HuH-7 (cell line): ENCODE results near the gene BCAS3.
A peak's percentile ranks its signal among the peaks of the same experiment; 100 is the strongest.

Experiments used
- DNase-seq: peaks from one replicate; pipeline ENCODE4 v3.0.0; 2011; ENCODE audit warnings: low spot score

Gene BCAS3

DNA sequence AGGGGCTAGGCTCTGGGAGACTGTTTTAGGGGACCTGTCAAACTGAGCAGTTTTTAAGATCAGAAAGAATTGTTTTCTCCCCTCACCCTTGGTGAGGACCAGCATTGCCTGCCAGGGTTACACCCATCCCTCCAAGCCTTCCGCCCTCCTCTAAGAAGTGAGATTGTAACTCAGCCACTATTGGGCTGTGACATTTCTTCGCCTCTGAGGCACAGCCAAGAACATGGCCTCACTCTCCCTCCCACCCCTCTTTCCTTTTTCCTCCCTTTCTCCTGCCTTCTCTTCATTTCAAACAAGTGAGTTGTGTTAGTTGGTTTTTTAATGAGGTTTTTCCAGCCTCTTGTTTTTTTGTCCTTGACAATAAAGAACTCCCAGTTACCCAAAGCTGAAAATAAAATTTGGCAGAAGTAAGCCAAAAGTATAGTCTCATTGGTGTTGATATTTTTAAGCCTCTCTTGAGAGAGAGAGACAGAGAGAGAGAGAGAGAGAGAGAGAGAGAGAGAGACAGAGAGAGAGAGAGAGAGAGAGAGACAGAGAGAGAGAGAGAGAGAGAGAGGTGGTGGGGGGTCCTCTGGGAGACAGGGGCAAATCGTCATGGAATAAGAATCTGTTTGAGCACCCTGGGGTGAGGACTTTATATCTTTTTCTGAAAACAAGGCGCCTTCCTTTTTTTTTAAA lies 644.8 kb downstream of the BCAS3 start:
- DNase-seq, result no peak

DNA sequence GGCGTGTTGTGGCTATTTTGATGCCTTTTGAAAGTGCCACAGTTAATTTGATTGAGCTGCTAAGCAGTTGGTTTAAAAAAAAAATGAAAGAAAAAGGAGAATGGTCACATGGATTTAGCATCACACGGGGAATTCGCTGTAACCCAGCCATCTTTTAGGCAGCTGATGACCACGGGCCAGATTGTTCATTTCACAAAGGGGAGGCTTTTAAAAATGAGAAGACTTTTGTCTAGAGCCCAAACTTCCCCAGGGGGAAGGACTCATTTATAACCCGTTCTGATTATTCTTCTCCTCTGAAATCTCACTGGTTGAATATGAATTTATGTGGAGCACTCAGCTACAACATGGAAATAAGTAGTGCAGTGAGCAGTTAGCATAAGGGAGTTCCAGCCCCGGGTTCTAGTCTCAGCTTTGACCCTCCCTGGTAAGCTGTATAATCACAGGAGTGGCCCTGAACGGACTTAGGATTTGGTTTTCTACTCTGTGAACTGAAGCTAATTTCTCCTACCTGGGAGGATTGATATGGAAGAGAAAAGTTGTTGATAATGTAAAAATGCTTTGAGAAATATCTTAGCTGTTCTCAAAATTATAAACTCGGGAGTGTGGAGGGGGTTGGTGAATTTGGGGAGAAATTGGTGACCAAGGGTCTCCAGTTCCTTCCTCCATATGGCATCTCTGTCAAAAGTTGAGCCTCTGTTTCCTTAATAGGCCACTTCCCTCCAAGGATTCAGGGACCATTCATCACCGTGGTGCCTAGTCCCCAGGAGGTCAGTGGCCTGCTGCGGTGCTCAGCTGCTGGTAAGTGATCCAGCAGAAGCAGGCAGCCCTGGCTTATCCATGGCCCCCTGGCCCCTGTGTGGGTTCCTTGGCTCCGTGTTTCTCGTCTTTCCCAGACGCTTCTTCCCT lies 645.6 kb downstream of the BCAS3 start:
- no peak for DNase-seq

DNA sequence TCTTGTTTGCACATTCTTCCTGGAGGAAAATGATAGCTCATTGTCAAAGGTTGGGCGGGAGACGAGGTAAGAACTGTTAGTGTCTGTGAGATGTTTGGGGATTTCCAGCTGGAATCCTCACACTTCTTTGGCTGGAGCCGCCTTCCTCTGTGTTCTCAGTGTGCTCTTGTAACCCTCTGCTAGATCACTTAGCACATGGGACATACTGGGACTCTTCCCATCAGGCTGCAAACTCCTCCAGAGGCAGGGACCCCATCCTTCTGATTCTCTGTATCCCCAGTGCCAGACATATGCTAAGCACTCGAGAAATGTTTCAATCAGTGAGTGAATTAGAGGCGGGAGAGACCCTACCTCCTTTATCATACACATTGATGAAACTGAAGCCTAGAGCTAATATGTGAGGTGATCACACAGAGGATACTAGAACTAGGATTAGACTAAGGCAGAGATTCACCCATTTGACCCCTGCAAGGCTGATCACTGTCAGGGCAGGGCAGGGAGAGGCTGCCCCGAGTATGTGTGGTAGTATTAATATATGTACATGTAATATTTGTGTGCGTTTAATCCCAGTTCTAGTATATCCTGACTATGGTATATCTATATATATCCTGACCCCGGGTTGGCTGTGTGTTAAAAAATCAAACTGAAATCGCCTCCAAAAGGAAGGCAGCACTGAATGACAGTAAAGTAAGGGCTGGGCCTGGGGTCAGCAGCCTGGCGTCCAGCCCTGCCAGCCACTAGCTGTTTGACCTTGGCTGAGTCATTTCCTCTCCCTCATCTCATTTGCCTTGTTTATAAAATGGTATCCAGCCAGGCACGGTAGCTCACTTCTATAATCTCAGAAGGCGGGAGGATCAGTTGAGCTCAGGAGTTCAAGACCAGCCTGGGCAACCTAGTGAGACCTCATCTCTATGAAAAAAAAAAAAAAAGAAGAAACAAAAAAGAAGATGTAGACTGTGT lies 646.5 kb downstream of the BCAS3 start:
- no peak for DNase-seq

DNA sequence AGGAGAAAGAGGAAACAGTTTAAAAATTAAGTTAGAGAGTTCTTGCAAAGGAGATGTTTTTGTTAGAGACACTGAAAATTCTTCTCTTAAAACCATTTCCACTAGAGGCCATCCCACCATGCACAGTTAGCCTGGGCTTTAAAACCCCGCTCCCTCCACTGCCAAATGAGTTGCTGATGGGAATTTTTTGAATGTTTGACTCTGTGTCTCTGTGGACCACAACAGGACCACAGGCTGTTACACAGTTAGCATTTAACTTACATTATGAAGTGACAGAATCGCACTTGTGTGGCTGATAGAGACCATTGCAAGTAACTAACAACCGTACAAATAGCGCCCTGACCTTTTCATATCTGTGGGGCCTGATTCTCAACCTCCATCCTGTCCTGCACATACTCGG lies 647.3 kb downstream of the BCAS3 start:
- no peak for DNase-seq

DNA sequence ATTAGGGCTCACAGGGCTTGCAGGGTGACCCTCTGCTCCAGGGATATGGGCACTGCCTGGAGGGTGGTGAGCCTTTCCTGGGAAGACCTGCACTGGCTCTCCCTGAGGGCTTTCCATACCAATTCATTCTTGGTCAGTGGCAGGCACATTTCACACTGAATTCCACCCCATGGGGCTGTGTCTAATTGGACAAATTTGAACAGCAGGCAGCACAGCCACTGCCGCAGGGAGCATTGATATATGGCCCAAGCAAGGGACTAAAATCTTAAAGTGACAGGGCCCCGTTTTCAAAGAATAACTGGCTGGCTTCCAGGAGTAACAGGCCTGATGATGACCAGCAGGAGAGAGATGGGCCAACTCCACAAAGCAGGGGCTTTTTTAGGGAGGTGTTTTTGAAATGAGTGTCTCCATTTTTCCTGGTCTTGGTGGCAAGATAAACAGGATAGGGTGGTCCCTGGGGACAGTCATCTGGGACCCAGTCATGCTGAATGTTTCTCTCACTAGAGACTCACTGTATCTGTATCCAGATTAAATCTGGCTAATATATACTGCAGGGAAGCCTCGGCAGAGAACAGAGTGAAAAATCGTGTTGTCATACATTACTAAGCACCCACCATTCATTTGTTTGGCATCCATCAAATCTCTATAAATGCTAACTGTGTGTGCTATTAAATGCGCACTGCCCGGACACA lies 647.9 kb downstream of the BCAS3 start:
- no peak for DNase-seq

DNA sequence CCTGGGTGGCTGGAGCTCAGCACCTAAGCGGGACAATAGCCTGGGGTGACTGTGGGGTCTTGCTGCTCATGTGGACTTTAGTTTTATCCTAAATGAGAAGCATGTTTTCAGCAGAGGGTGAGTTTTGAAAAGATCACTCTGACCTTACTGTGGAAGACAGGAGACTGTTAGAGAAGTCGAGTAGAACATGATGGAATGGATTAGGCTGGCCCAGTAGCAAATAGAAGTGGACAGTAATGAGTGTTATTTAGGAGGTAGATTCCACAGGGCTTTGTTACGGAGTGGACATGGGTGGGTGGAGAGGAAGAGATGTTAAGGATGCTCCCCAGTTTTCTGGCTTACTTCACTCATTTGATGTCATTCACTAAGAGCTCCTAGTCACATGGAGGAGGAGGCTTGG lies 648.7 kb downstream of the BCAS3 start:
- no peak for DNase-seq

DNA sequence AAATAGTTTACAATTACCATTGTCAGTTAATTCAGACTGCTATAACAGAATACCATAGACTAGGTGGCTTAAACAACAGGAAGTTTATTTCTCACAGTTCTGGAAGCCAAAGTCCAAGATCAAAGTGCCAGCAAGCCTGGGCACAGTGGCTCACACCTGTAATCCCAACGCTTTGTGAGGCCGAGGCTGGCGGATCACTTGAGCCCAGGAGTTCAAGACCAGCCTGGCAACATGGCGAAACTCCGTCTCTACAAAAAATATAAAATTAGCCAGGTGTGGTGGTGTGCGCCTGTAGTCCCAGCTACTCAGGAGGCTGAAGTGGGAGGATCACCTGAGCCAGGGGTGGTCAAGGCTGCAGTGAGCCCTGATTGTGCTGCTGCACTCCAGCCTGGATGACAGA lies 650.7 kb downstream of the BCAS3 start:
- no peak for DNase-seq

DNA sequence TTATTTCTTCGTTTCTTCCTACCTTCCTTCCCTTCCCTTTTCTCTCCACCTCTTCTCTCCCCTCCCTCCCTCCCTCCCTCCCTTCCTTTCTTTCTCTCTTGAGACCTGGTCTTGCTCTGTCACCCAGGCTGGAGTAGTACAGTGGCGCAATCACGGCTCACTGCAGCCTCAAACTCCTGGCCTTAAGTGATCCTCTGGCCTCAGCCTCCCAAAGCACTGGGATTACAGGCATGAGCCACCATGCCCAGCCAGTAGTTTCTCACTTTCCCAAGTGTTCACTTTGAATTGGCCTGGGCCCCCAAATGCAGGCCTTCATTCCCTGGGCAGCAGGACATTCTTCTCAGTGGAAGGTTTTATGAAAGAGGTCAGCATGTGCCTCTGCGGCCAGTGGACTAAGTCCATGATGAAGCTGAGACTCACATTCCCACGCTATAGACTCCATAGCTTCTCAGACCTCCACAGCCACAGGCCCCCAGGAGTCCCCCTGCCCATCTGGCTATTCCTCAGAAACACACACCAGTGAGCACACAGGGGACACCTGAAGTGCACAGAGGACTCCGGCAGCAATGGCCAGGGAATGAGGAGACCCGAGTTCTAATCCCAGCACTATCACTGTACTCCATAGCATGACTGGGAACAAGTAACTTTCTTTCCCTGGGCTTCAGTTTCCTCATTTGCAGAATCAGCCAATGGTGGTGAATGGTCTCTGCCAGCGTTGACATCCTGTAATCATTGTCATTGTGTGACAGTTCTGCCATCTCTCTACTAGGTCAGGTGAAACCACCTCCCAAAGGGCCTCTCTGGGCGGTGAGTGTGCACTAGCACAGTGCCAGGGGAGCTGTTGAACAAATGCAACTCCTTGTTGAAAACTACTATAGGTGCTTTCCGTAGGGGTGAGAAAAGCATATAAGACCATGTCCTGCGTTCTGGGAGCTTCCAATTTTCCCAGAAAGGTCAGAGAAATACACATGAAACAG lies 652.8 kb downstream of the BCAS3 start:
- DNase-seq, result no peak

DNA sequence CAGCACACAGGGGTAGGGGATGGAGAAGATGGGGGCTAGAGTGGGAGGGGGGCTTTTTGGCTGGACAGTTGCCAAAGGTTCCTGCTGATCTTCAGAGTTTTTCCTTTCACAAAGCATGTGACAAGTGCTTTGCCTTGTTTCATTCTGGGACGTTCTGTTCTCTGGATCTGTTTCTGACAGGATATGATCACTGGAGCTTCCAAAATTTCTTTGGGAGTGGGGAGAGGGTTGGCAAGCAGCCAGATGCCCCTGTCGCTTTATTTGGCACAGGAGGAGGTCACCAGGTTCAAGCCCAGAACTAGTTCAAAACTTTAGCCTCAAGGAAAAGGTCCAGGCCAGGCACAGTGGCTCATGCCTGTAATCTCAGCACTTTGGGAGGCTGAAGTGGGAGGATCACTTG lies 653.5 kb downstream of the BCAS3 start:
- no peak for DNase-seq

DNA sequence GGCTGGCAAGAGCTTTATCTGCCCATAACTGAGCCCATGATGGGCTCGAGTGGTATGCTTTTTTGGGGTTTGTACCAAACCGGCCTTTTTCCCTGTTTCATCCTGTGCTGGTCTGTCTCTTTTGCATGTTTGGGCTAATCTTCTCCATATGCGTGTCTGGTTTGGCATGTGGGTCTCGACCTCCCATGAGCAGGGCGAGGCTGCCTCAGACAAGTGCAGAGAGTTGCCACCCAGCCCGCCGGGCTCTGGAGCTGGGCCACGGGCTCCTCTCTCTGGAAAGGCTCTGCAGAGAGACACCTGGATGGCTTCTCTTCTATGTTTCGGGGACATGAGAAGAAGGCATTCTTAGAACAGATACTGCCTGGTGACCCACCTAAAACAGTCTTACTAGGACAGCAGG lies 654.2 kb downstream of the BCAS3 start:
- no peak for DNase-seq

DNA sequence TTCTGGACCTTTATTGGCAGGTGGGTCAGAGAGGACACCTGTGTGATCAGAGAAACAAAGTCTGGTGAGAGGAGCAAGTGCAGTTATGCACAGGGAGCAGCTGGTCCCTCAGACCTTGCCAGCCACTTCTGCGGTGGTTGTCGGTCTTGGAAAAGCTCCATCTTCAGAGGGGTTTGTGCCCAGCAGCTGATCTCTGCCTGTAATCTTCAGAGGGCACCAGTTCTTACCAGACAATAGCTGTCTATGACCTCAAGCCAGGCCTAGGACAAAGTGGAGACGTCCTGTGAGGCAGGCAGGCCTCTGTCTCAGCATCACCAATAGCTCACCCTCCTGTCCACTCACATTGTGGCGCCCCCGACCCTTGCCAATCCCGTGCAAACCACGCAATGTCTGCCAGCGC lies 655.5 kb downstream of the BCAS3 start:
- DNase-seq, result no peak

DNA sequence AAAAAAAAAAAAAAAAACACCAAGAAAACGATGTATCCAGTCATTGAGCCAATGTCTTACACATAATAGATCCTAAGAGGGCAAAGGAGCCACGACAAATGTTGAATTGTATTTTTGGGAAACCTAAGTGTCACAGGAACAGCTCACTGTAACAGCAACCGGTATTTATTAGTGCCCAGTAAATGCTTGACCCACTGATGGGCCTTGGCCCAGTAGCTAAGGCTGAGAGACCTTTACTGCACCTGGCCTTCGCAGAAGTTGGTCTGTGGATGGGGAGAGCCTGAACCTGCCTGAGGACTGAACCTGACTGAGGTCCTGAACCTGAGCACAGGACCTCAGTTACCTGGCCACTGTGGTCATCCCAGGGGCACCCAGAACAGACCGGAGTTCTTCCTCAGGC lies 657.0 kb downstream of the BCAS3 start:
- no peak for DNase-seq

DNA sequence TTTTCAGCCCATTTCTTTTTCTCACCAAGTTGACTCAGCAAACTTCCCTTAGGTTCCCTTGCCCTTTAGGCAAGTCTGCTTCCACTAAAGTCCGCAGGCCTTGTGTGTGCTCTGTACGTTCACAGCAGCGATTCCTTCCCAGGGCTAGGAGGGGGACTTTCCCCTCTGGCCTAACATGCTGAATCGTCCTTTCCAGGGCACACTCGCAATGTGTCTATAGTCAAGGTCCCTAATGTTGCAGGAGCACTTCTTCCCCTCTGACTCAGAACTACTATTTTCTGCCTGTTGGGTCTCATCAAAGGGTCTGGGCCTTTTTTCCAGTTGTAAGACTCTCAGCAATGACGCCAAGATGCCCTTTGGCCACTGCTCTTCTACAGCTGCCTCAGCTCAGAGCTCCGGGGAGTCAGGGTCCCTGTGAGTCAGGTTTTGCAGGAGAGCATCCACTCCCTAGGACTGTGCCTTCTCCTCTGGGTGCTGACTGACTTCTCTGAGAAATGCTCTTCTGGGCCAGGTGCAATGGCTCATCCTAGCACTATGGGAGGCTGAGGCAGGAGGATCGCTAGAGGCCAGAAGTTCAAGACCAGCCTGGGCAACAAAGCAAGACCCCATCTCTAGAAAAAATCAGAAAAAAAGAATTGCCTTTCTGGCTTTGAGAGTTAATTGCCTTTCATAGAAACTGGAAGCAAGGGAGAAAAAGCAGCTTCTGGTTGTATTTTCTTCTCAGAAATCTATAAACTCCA lies 657.6 kb downstream of the BCAS3 start:
- no peak for DNase-seq

DNA sequence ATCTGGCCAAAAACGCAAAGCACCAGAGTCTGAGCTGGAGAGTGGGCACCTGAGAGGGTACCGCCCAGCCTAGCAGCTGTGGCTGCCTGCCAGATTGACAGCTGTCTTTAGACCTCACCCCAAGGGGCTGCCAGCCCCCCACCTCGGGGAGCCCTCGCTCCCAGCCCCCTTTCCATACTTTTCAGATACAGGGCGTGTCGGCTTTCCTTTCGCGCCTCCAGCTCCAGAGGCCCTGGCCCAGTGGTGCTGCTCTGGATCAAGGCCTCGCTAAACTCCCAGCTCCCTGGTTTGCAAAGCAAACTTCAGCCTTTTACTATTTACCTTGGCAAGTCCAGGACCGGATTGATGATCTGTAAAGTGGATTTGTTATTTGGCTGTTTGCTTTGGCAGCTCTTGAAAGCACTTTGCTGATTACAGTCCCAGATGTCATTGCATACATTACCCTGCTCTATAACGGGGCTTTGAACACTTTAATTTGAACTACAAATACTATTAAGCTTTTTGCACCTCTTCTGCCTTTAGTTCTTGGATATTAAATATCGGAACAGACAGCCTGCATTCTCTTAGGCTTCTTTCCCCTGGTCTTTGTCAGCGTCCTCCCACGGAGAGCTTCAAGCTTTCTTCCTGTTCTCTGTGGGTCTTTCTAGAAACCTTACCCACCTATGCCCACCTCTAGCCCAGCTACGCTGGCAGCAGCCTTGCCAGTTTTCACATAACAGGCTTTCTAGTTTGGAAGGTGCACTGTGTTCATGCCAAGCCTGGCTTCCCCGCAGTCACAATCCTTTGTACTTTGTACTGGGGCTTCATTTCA lies 658.4 kb downstream of the BCAS3 start:
- DNase-seq, result peak; percentile 65

DNA sequence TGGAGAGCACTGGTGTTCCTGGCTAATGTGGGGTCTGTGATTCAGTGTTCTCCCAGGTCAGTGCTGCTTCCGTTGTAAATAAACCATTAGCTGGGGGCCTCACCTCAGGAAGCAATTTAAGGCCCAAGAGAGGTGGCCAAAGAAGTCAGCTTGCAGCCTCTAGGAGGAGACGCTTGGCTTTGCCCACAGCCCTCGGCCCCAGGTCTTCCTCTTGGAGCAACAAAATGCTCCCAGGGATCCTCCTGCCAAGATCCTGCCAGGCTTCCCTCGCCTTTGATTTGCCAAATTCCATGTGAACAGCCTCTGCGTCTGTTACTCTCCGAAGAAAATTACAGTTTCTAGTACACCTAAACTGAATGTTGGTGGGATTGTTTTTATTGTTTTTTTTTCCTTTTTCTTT lies 659.6 kb downstream of the BCAS3 start:
- no peak for DNase-seq

DNA sequence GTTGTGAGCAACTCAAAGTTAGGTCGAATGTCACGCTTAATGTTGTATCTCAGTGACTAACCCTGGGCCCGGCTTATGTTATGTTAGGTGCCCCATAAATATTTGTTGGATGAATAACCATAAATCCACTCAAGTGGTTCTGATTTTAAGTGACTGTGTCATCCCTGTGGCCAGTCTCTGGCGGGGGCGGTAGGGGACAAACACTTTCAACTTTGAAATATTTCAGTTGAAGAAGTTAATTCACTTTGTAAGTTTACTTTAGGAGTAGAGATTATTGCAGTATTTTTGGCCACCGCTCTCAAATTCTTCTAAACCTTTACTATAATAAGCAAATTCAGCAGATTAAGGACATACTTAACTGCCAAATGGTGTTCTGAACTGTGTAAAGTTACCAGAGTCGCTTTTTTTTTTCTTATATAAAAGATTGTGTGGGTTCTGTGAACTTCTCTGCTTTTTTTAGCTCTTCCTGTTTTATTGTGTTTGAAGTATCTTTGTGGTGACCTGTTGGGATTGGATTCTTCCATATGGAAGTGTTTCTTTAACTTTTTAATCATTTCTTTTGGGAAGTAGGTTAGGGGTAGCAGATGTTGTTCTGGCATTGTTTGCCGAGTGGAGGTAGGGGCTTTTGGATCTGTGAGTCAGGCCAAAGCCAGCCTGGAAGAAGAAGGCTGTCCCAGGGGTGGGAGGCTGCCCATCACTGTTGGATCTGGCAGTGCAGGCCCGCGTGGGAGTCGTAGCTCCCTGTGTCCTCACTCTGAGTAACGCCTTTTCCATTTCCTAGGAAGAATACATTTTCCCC lies 660.5 kb downstream of the BCAS3 start:
- no peak for DNase-seq

DNA sequence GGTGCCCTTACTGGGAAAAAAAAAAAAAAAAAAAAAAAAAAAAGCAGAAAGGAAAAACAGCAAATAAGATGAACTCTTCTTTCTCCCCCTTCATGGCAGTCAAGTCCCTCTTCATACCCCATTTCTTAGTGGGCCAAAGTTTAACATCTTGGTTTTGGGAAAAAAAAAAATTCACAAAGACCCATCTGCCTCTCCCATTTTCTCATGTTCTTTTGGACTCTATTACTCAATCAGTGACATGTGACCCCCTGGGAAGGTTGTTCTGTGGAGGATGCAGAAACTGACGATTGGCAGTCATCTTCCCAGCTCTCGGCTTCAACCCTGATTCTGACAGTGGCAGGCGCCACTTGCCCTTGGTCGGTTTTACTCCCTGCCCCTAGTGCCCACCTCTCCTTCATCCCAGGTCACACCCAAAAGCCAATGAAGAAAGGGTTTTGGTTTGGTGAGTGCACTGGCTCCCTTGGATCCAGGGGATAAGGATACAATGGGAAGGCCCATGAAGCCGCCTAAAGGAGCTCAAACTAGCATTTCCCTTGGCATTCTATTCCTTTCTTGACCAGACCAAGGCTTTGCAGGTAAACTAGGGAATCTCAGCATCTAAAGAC lies 661.3 kb downstream of the BCAS3 start:
- DNase-seq, result no peak
